HEK293T (cell line): ENCODE results near the gene MAD1L1.

Experiments
- FOXM1 ChIP-seq: fragments of 450-650 bp; IDR thresholded peaks from 2 replicates; pipeline ENCODE4 v1.6.1; 2017; ENCODE audit warnings: mild to moderate bottlenecking, borderline replicate concordance
- SP1 ChIP-seq: fragments of 450-650 bp; IDR thresholded peaks from 2 replicates; pipeline ENCODE4 v1.6.1; 2017
- TARDBP ChIP-seq: fragments of 450-650 bp; IDR thresholded peaks from 2 replicates; pipeline ENCODE4 v1.6.1; 2016

- TF ChIP-seq TARDBP, result no peak
- no peak for TF ChIP-seq FOXM1
- TF ChIP-seq SP1, result no peak
These were observed 13.3 kb upstream of the MAD1L1 start for GRCh38 chr7:2245883-2246675.
